PC-9 (cell line): ENCODE data around the gene C10orf71.

Source experiments
- EZH2 ChIP-seq: fragments of 200-600 bp; sonication (generic); IDR thresholded peaks from 2 replicates; pipeline ENCODE4 v1.8.0; 2017; ENCODE audit warnings: antibody characterized with exemption, low read depth
- TF ChIP-seq, protein P1 (sequence below): fragments of 200-600 bp; sonication (generic); conservative IDR thresholded peaks from 2 replicates; pipeline ENCODE4 v1.6.1; 2017; ENCODE audit warnings: mixed run types, antibody characterized with exemption, mild to moderate bottlenecking, moderate library complexity

- TF ChIP-seq, protein P1, sequence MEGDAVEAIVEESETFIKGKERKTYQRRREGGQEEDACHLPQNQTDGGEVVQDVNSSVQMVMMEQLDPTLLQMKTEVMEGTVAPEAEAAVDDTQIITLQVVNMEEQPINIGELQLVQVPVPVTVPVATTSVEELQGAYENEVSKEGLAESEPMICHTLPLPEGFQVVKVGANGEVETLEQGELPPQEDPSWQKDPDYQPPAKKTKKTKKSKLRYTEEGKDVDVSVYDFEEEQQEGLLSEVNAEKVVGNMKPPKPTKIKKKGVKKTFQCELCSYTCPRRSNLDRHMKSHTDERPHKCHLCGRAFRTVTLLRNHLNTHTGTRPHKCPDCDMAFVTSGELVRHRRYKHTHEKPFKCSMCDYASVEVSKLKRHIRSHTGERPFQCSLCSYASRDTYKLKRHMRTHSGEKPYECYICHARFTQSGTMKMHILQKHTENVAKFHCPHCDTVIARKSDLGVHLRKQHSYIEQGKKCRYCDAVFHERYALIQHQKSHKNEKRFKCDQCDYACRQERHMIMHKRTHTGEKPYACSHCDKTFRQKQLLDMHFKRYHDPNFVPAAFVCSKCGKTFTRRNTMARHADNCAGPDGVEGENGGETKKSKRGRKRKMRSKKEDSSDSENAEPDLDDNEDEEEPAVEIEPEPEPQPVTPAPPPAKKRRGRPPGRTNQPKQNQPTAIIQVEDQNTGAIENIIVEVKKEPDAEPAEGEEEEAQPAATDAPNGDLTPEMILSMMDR = no peak
- no peak for TF ChIP-seq EZH2
Measured at GRCh38 chr10:49359349-49360270, 60.6 kb downstream of the C10orf71 start.
